HG03354 (cell line): ENCODE measurements around the gene TMEM255B.

ENCODE experiments used
- ATAC-seq: cut with Tn5 transposase; IDR thresholded peaks from one replicate; pipeline ENCODE4 v1.9.1; 2021; ENCODE audit warnings: mild to moderate bottlenecking; ENCODE audit not compliant: unreplicated experiment, poor library complexity, severe bottlenecking

The TMEM255B gene

GRCh38 chr13:113853518-113854237 is 94.7 kb downstream of the TMEM255B start:
- ATAC-seq, result no peak

DNA sequence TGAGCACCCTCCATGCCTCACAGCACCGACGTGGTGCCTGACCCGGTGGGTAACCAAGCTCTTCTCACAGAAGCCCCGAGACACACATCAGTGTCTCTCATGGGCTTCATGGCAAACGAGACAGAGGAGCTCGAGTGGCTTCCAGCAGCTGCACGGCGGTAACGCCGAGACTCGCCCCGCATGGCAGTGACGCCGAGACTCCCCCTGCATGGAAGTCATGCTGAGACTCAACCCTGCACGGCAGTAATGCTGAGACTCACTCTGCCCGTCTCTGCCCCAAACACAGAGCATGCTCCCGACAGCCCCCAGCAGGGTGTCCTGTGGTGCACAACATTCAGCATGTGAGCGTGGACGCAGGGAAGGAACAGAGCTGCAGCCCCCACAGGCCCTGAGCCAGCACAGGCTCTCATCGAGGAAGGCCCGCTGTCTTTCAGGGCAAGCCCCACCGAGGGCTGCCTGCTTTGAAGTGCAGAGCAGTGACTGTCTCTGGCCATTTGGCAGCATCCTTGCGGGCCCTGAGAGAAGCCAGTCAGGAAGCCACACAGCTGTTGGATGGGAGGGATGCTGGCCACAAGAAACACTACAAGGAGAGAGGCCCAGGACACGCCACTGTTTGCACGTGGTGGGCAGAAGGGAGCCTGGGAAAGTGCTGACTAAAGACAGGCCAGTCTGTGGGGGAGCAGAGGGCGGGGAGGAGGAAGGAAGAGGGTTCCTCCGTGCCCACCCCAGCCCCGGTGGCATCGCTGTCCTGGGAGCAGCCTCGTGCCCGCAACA is 95.4 kb downstream of the TMEM255B start:
- ATAC-seq, result no peak

GRCh38 chr13:113855012-113855921 is 96.2 kb downstream of the TMEM255B start:
- no peak for ATAC-seq

GRCh38 chr13:113855931-113856715 is 97.1 kb downstream of the TMEM255B start:
- no peak for ATAC-seq

GRCh38 chr13:113856716-113857065 is 97.7 kb downstream of the TMEM255B start:
- ATAC-seq, result no peak

DNA sequence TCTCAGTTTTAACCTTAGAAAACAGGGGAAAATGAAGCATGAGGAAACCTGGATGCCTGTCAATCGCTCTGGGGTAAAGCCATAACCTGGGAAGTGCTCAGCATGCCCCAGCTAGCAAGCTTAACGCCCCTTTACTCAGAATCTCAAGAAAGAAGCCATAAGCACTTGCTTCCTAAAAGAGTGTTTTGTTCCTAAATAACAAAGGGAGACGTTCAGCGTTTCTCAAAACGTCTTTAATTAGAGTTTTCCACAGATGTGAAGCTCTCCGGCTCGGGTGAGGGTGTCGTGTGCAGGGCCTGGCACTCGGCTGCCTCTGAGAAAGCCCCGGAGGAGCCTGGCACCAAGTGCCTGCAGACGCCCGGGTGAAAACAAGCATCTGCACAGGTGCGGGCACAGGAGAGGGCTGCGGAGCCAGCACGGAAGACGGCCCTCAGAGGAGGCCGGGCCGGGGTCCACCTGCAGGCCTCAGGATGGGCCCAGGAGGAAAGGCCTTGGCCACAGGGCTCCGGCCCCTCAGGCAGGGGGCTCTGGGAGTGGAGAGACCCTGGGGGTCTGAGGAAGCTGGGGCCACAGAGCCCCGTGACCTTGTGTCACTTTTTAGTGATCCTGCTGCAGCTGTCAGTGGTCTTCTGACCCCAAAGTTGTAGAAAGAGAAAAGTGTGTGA is 98.6 kb downstream of the TMEM255B start:
- no peak for ATAC-seq

- no peak for ATAC-seq
Measured at GRCh38 chr13:113859311-113860050, 100.5 kb downstream of the TMEM255B start.

GRCh38 chr13:113860051-113860664 is 101.1 kb downstream of the TMEM255B start:
- no peak for ATAC-seq

DNA sequence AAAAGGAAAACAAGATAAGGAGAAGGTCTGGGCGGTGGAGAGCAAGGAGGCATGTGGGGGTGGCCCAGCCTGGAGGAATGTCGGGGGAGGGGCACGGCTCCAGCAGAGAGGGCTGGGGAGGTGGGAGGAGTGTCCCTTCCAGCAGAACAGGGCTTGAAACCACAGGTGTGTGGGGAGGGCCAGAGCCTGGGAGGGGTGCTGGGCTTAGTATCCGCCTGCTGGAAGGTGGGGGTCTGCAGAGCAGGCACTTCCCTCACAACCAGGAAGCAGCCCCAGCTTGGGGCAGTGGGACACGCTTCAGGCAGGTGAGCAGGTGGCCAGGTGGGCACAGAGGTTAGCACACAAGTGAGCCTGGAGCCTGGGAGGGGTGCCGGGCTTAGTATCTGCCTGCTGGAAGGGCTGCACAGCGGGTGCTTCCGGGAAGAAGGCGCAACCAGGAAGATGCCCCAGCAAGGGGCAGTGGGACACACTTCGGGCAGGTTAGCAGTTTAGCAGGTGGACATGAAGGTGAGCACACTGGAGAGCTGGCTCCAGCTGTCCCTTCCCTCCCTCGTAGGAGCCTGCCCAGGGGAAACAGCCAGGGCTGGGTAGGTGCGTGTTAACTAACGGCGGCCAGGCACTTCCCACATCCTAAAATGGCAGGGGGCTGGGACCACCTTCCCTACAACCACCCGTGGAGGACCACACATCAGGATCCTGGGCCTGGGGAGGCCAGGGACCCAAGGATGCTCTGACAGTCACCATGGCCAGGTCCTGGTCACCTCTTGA is 101.8 kb downstream of the TMEM255B start:
- no peak for ATAC-seq

DNA sequence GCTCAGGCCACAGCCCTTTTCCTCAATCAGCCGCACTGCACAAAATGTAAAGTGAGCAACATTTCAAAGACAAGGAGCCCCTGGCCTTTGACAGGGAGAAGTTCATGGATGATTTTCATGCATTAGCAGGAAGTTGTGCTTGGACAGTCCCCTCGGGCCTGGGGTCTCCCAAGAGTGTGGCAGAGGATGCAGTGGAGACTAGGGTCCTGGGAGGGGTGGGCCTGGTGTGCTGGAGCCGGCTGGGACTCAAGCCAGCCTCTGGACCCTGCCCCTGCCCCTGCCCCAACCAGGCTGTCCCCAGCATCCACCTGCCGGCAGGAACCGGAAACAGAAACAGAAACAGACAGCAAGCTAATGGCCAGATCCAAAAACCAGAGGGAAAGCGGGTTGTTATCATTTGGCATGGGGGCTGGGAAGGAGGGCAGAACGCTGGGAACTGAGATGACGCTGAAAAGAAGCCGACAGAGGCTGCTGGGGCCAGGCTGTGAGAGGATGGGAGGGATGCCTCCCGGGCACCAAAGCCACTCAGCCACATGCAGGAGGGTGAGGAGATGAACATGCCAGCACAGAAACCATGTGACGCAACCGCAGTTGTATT is 102.5 kb downstream of the TMEM255B start:
- no peak for ATAC-seq

- no peak for ATAC-seq
Measured at GRCh38 chr13:113862191-113862930, 103.3 kb downstream of the TMEM255B start.

DNA sequence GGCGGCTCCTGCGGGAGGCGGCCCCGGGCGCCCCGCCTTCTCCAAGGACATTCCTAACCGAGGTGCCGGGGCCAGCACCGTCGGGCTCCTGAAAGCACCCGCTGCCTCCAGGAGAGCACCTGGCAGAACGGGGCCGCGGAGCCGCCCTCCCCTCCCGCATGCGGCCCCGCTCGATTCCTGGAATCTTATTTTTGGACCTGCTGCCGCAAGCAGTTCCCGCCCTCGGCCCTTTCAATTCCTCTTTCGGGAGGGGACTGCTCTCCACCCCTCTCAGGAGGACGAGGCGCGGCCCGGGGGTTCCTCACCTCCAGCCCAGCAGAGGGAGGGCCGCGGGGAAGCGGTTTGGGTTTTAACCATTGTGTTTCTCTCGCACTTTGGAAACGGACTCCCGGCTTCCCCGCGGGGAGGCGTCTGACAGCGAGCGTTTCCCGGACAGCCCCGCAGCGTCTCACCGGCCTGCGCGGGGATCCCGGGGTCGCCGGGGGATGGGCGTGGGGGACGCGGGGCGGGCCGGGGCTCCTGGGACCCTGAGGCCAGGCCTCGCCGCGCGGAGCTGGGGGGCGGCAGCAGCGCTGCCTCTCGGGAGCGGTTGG is 104.0 kb downstream of the TMEM255B start:
- no peak for ATAC-seq

DNA sequence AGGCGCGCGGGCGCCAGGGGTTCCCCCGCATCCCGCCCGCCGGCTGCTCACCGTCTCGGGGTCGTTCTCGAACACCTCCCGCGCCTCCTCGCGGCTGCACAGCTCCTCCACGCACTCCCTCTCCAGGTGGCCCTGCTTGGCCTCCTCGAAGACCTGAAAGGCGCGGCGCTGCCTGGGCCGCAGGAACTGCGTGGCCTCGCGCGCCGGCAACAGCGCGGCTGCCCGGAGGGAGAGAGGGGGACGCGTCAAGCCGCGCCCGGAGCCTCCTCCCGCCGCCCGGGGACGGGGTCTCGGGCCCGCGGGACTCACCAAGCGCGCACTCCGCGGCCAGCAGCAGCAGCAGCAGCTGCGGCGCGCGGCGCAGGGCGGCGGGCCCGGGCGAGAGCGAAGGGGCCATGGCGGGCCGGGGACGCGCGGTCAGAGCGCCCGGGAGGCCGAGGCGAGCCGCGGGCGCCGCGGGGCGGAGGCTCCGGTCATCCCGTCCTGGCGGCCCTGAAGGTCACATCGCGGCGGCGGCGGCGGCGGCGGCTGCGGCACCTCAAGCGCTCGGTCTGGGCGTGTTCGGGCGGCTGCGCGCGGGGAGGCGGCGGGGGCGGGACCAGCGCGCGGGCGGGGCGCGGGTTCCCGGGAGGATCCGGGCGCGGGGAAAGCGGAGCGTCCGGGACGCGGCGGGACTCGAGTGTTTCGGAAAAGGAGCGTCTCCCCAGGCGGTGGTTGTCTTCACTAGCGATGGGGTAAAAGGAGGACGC is 104.7 kb downstream of the TMEM255B start, which contains the start of gene GAS6:
TSS of gene GAS6 (minus strand) at position 553 of the 749 bp plus-strand sequence. CDS start at position 397, 156 bp downstream.
- no peak for ATAC-seq

GRCh38 chr13:113864273-113864890 is 105.4 kb downstream of the TMEM255B start:
- ATAC-seq, result no peak

- ATAC-seq, result no peak
Measured at GRCh38 chr13:113865427-113865826, 106.4 kb downstream of the TMEM255B start.
